ENCODE measurements around the gene NAALADL2. TPM values are rescaled to one million over a fixed set of nuclear protein-coding genes. Genes with fewer than 3 reads are reported as not detected.

The NAALADL2 gene
- total and polyA plus RNA-seq, 2 experiments from 2014 or later, result 3.4 to 15.3 TPM

- Histone ChIP-seq H3K4me3 (no peak overlapping the region), H3K9me3 (ENCODE audit: low read depth) (no peaks in the 10 kb centered on the region), H3K79me2 (no peaks in the 10 kb centered on the region), H3K4me1 (ENCODE audit: insufficient read depth) (no peaks in the 10 kb centered on the region), H3K27ac (no peak overlapping the region), H3K9me2 (replicated peaks; ENCODE audit: insufficient read depth) (no peaks in the 10 kb centered on the region), H3K27me3 (no peaks in the 10 kb centered on the region), H2AFZ (no peak overlapping the region), H3K36me3 (replicated peaks; ENCODE audit: insufficient read depth, low read depth) (no peaks in the 10 kb centered on the region), H4K20me1 (ENCODE audit: insufficient read depth, poor library complexity, severe bottlenecking) (no peaks in the 10 kb centered on the region), H3K4me2 (no peak overlapping the region)
- WGBS (ENCODE audit: low lambda C conversion rate, missing lambda C conversion rate), result 82% methylated on average over 6 of the region's 6 CpGs
- TF ChIP-seq EZH2 (IDR thresholded peaks at IDR 0.05; ENCODE audit: borderline replicate concordance) (no peak), CTCF (IDR thresholded peaks at IDR 0.05; ENCODE audit: poor library complexity) (peak; percentile 6)
- DNase-seq (ENCODE audit: low spot score), result peak; percentile 3
Observed at GRCh38 chr3:174891524-174892203, 32.5 kb downstream of the NAALADL2 start.

DNA sequence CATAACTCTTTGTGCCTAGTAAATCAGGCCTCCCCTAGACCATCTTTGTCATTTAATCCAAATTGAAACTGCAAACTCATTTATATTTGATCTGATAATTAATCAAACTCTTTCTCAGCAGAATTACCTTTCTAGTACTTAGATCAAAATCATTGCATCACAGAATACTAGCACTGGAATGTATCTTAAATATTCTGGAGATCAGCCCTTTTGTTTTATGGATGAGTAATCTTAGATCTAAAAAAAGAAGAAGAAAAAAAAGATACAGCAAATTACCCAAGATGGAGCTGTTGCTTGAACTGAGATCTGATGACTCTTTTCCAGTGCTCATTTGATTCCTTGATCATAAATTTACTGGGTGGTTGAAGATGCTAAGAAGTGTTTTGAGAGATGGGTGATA is 47.9 kb downstream of the NAALADL2 start:
- H3K27me3 ChIP-seq, result no peaks in the 10 kb centered on the region
- H3K79me2 ChIP-seq, result no peaks in the 10 kb centered on the region
- H3K9me3 ChIP-seq (ENCODE audit: low read depth), result no peaks in the 10 kb centered on the region
- no peaks in the 10 kb centered on the region for H3K9me2 ChIP-seq (replicated peaks; ENCODE audit: insufficient read depth)
- no peak overlapping the region for H3K4me3 ChIP-seq
- no peak overlapping the region for H2AFZ ChIP-seq
- DNase-seq (ENCODE audit: low spot score), result no peak
- TF ChIP-seq EZH2 (IDR thresholded peaks at IDR 0.05; ENCODE audit: borderline replicate concordance) (no peak), CTCF (IDR thresholded peaks at IDR 0.05; ENCODE audit: poor library complexity) (no peak), EZH2phosphoT487 (IDR thresholded peaks at IDR 0.05; ENCODE audit: low read depth, severe bottlenecking, unreplicated experiment) (no peak)
- no peaks in the 10 kb centered on the region for H3K4me1 ChIP-seq (ENCODE audit: insufficient read depth)
- no peaks in the 10 kb centered on the region for H3K36me3 ChIP-seq (replicated peaks; ENCODE audit: insufficient read depth, low read depth)
- H4K20me1 ChIP-seq (ENCODE audit: insufficient read depth, poor library complexity, severe bottlenecking), result no peaks in the 10 kb centered on the region
- no peak overlapping the region for H3K27ac ChIP-seq
- no peak overlapping the region for H3K4me2 ChIP-seq

DNA sequence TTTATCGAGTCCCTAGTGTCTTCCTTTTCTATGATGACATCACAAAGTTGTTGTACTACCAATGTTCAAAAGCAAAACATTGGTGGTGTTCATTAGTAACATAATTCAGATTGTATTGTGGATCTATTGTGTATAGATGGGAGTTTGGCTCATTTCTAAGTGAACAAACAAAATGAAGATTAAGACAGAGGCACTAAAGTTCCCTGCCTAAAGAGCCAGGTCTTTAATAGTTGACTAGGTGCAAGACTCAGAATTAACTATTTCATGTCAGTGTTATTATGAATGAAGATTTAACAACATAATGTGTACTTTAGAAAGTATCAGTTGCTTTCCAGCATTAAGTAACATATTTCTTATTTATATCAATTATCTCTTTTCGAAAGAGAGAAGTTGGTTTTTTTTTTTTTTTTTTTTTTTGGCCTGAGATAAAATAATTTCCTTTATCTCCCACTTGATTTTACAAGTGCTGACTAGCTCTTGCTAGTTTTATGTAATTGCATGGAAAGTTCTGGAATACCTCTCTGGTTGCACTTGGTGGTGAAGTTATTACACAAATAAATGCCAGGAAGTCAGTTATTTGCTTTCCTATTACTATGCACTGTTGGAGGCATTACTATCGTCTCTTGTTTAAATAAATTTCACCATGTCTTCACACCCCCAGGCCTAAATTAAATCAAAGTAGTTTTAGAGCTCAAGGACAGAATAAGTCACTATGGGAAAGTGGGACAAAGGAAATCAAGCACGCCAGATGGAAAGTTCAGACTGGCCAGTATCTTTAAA is 48.7 kb downstream of the NAALADL2 start:
- H3K36me3 ChIP-seq (replicated peaks; ENCODE audit: insufficient read depth, low read depth), result no peaks in the 10 kb centered on the region
- H4K20me1 ChIP-seq (ENCODE audit: insufficient read depth, poor library complexity, severe bottlenecking), result no peaks in the 10 kb centered on the region
- no peak overlapping the region for H3K4me2 ChIP-seq
- H3K27me3 ChIP-seq, result no peaks in the 10 kb centered on the region
- H3K79me2 ChIP-seq, result no peaks in the 10 kb centered on the region
- no peak overlapping the region for H3K27ac ChIP-seq
- WGBS (ENCODE audit: low lambda C conversion rate, missing lambda C conversion rate), result 79% methylated on average over 4 of the region's 4 CpGs
- H3K4me1 ChIP-seq (ENCODE audit: insufficient read depth), result no peaks in the 10 kb centered on the region
- no peaks in the 10 kb centered on the region for H3K9me2 ChIP-seq (replicated peaks; ENCODE audit: insufficient read depth)
- H2AFZ ChIP-seq, result no peak overlapping the region
- no peak for DNase-seq (ENCODE audit: low spot score)
- no peaks in the 10 kb centered on the region for H3K9me3 ChIP-seq (ENCODE audit: low read depth)
- no peak for TF ChIP-seq CTCF (IDR thresholded peaks at IDR 0.05; ENCODE audit: poor library complexity)
- no peak for TF ChIP-seq EZH2phosphoT487 (IDR thresholded peaks at IDR 0.05; ENCODE audit: low read depth, severe bottlenecking, unreplicated experiment)
- TF ChIP-seq EZH2 (IDR thresholded peaks at IDR 0.05; ENCODE audit: borderline replicate concordance), result no peak
- H3K4me3 ChIP-seq, result no peak overlapping the region

Data from hepatocyte (in vitro differentiated cells).